HCT116 (cell line): ENCODE data around the gene ROCK2. TPM values are rescaled to one million over a fixed set of nuclear protein-coding genes. Genes with fewer than 3 reads are reported as not detected.

Experiments
- ATAC-seq: fragments of 200-7000 bp; cut with Tn5 transposase; 2 replicates; pipeline ENCODE4 v1.9.1; 2020; ENCODE audit warnings: mild to moderate bottlenecking, moderate library complexity
- BruUV-seq: library from RNA; stranded (reverse); fragments of 400-500 nt; replicated peaks from 2 replicates; lab custom pipeline; 2021; lab: Mats Ljungman, UMichigan
- CTCF ChIA-PET: fragments of 300-600 bp; sonication (Branson Sonifier 250); formaldehyde crosslinking; loops from one replicate; lab custom pipeline; 2021; ENCODE audit warnings: antibody characterized with exemption; lab: Charles Lee
- POLR2A ChIA-PET: fragments of 300-600, 350-600 bp; sonication (Branson Sonifier 250); formaldehyde crosslinking; loops from one replicate; lab custom pipeline; 2021; ENCODE audit warnings: antibody characterized with exemption; lab: Charles Lee
- RAD21 ChIA-PET, 2 experiments: fragments of 300-600 bp; sonication (Branson Sonifier 250); formaldehyde crosslinking; loops; one replicate each; lab custom pipeline; 2023; ENCODE audit warnings: low total read pairs in 2 of 2; ENCODE audit not compliant: uncharacterized antibody in 2 of 2, unreplicated experiment in 2 of 2, low non-redundant PET in 1 of 2; lab: Charles Lee
- DNase-seq: peaks from one replicate; pipeline ENCODE4 v3.0.0-alpha.2; 2010; ENCODE audit warnings: low read depth, low spot score
- H2AFZ ChIP-seq: fragments of 200-600 bp; shearing (Covaris generic), sonication (generic); 2 replicates; pipeline ENCODE4 v1.6.1; 2017; ENCODE audit warnings: low read depth, mixed run types, mixed read lengths, antibody characterized with exemption, low read length; ENCODE audit not compliant: poor library complexity, severe bottlenecking
- H3K27ac ChIP-seq: 2 replicates; pipeline ENCODE4 v1.5.1; 2012; ENCODE audit warnings: low read depth, low read length
- H3K27me3 ChIP-seq: fragments of 200-600 bp; sonication (generic); 2 replicates; pipeline ENCODE4 v1.6.1; 2016; ENCODE audit warnings: mixed run types, low read length, mixed read lengths; ENCODE audit not compliant: insufficient read depth
- H3K36me3 ChIP-seq, 2 experiments: fragments of 200-500 bp in 1 of 2; fragments of 200-600 bp in 1 of 2; sonication (Bioruptor generic) in 1 of 2; sonication (generic) in 1 of 2; 2 replicates each; pipeline versions ENCODE4 v1.5.1 to v1.6.1; 2014 to 2016; ENCODE audit warnings: low read length in 2 of 2, inconsistent platforms in 1 of 2, mixed read lengths in 1 of 2, mixed run types in 1 of 2; ENCODE audit not compliant: insufficient read depth in 2 of 2, control insufficient read depth in 1 of 2
- H3K4me1 ChIP-seq, 2 experiments: fragments of 200-600 bp in 1 of 2; sonication (generic) in 1 of 2; 2 replicates each; pipeline versions ENCODE4 v1.5.1 to v1.6.1; 2012 to 2017; ENCODE audit warnings: low read length in 2 of 2, inconsistent platforms in 1 of 2, mild to moderate bottlenecking in 1 of 2, mixed read lengths in 1 of 2, mixed run types in 1 of 2, moderate library complexity in 1 of 2; ENCODE audit not compliant: insufficient read depth in 2 of 2, control insufficient read depth in 1 of 2
- H3K4me2 ChIP-seq: fragments of 200-600 bp; sonication (generic); 2 replicates; pipeline ENCODE4 v1.6.1; 2017; ENCODE audit warnings: mixed run types, low read length, mixed read lengths
- H3K4me3 ChIP-seq, 2 experiments: fragments of 200-600 bp in 1 of 2; sonication (generic) in 1 of 2; replicated peaks in 1 of 2; 2 replicates each; pipeline ENCODE4 v1.5.1; 2011 to 2016; ENCODE audit warnings: low read length in 2 of 2, control low read depth in 1 of 2, low read depth in 1 of 2, mild to moderate bottlenecking in 1 of 2, mixed read lengths in 1 of 2, mixed run types in 1 of 2
- H3K79me2 ChIP-seq: fragments of 200-600 bp; sonication (generic); 2 replicates; pipeline ENCODE4 v1.6.1; 2017; ENCODE audit warnings: mild to moderate bottlenecking, mixed run types, low read length, moderate library complexity, mixed read lengths; ENCODE audit not compliant: insufficient read depth
- H3K9ac ChIP-seq: fragments of 200-600 bp; sonication (generic); 2 replicates; pipeline ENCODE4 v1.6.1; 2016; ENCODE audit warnings: low read length, mixed read lengths
- H3K9me2 ChIP-seq: fragments of 200-600 bp; sonication (generic), shearing (Covaris generic); 2 replicates; pipeline ENCODE4 v1.6.1; 2017; ENCODE audit warnings: mixed run types, mild to moderate bottlenecking, moderate library complexity; ENCODE audit not compliant: insufficient read depth
- H3K9me3 ChIP-seq, 2 experiments: fragments of 200-500 bp in 1 of 2; fragments of 200-600 bp in 1 of 2; sonication (Bioruptor generic) in 1 of 2; sonication (generic) in 1 of 2; 2 replicates each; pipeline ENCODE4 v1.6.1; 2014 to 2017; ENCODE audit warnings: low read length in 2 of 2, mixed read lengths in 2 of 2, inconsistent platforms in 1 of 2, low read depth in 1 of 2, mild to moderate bottlenecking in 1 of 2, mixed run types in 1 of 2, moderate library complexity in 1 of 2; ENCODE audit not compliant: control insufficient read depth in 1 of 2, insufficient read depth in 1 of 2
- H4K20me1 ChIP-seq: fragments of 200-600 bp; sonication (generic), shearing (Covaris generic); 2 replicates; pipeline ENCODE4 v1.6.1; 2017; ENCODE audit warnings: mixed run types, mild to moderate bottlenecking, moderate library complexity; ENCODE audit not compliant: insufficient read depth
- ELF1 ChIP-seq: IDR thresholded peaks from 2 replicates; pipeline ENCODE4 v1.6.1; 2012; ENCODE audit warnings: low read depth, borderline replicate concordance
- EZH2 ChIP-seq: fragments of 200-600 bp; sonication (generic); IDR thresholded peaks from 2 replicates; pipeline ENCODE4 v1.6.1; 2017; ENCODE audit warnings: antibody characterized with exemption, mixed run types
- EZH2phosphoT487 ChIP-seq: fragments of 200-600 bp; IDR thresholded peaks from 2 replicates; pipeline ENCODE4 v1.6.1; 2018; ENCODE audit warnings: antibody characterized with exemption, borderline replicate concordance
- FOSL1 ChIP-seq: IDR thresholded peaks from 2 replicates; pipeline ENCODE4 v1.6.1; 2012; ENCODE audit warnings: low read depth
- JUND ChIP-seq: IDR thresholded peaks from 2 replicates; pipeline ENCODE4 v1.6.1; 2012
- MAX ChIP-seq: IDR thresholded peaks from 2 replicates; pipeline ENCODE4 v1.6.1; 2012
- POLR2A ChIP-seq: IDR thresholded peaks from 2 replicates; pipeline ENCODE4 v1.7.0; 2011; ENCODE audit warnings: borderline replicate concordance; ENCODE audit not compliant: insufficient read depth, insufficient read length; ENCODE audit errors: extremely low read depth
- POLR2AphosphoS5 ChIP-seq: IDR thresholded peaks from 2 replicates; pipeline ENCODE4 v1.6.1; 2011; ENCODE audit warnings: mild to moderate bottlenecking, low read depth, low read length, moderate library complexity
- RAD21 ChIP-seq: IDR thresholded peaks from 2 replicates; pipeline ENCODE4 v1.6.1; 2012; ENCODE audit warnings: low read depth, mild to moderate bottlenecking
- REST ChIP-seq: IDR thresholded peaks from 2 replicates; pipeline ENCODE4 v1.6.1; 2012; ENCODE audit warnings: low read depth
- SRF ChIP-seq: IDR thresholded peaks from 2 replicates; pipeline ENCODE4 v1.6.1; 2012; ENCODE audit warnings: low read depth
- YY1 ChIP-seq: IDR thresholded peaks from 2 replicates; pipeline ENCODE4 v1.6.1; 2011; ENCODE audit warnings: low read length, low read depth, moderate library complexity, mild to moderate bottlenecking; ENCODE audit not compliant: insufficient replicate concordance; ENCODE audit errors: extremely low read depth
- ZFX ChIP-seq: fragments of 450-650 bp; IDR thresholded peaks from 2 replicates; pipeline ENCODE4 v1.6.1; 2017
- ZNF274 ChIP-seq: fragments of 200-500 bp; sonication (Bioruptor generic); IDR thresholded peaks from 2 replicates; pipeline ENCODE4 v1.6.1; 2014; ENCODE audit warnings: mild to moderate bottlenecking, low read depth, low read length, inconsistent platforms
- intact Hi-C: fragments of 100-400 bp; cut with micrococcal nuclease; formaldehyde crosslinking; loops from 2 replicates; pipeline ENCODE4 v1.10.0; 2022
- total RNA-seq: library from RNA; stranded (reverse); gene quantifications from one replicate; pipeline ENCODE4 v1.2.1, GENCODE V29; 2021; ENCODE audit not compliant: unreplicated experiment
- TF ChIP-seq, protein P1 (sequence below), 3 experiments: fragments of 200-600 bp in 1 of 3; sonication (generic) in 1 of 3; IDR thresholded peaks in 2 of 3; conservative IDR thresholded peaks in 1 of 3; 2 replicates each; pipeline ENCODE4 v1.5.1; 2012 to 2017; ENCODE audit warnings: low read depth in 2 of 3, low read length in 2 of 3, antibody characterized with exemption in 1 of 3, borderline replicate concordance in 1 of 3, control low read depth in 1 of 3, mild to moderate bottlenecking in 1 of 3, mixed read lengths in 1 of 3, mixed run types in 1 of 3, moderate library complexity in 1 of 3; ENCODE audit not compliant: insufficient read depth in 1 of 3
- TF ChIP-seq, protein P2 (sequence below): IDR thresholded peaks from 2 replicates; pipeline ENCODE4 v1.6.1; 2011; ENCODE audit warnings: mild to moderate bottlenecking, low read length, moderate library complexity; ENCODE audit not compliant: insufficient replicate concordance; ENCODE audit errors: extremely low read depth

The ROCK2 gene
- total RNA-seq, 1 experiment from 2014 or later, result 48.0 TPM

DNA sequence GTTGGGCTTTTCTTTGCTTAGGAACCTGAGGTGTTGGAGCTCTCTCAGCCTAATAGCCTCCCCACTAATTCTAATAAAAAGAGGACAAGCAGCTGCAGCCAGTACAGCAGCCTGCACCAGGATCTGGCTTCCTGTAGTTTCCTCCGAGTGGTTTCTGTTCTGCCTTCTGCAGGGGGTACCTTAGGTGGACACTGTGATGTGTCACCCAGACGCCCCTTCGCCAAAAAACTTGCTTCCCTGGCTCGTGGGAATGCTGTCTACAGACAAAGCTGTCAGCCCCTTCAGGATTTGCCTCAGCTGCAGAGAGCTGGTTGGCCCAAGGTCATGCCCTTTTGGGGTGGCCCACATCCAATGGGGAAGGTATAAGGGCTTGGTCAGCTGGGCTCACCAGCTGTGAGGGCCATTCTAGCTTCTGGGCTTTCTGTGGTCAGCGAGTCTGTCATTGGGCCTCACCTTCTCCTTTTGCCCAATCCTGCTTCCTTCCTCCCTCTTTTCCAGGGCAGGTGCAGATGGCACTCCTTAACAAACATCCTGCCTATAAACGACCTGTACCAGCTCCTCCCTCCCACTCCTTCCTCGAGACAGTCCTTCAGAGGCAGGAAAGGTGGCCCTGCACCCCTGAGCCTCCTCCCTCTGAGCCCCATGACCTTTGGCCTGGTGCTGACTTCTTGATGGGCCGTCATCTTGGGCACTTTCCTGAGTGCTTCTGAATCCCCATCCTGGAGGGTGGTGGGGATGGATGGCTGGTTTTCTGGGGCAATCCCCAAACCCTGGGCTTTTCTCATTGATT is 44.0 kb upstream of the ROCK2 start:
- Histone ChIP-seq H3K9me2 (no peaks in the 10 kb centered on the region), H3K27me3 (no peaks in the 10 kb centered on the region), H3K9ac (no peak overlapping the region), H3K4me2 (no peak overlapping the region), H3K36me3 (no peaks in the 10 kb centered on the region), H3K27ac (no peak overlapping the region), H2AFZ (no peak overlapping the region), H3K9me3 (no peaks in the 10 kb centered on the region), H3K4me1 (peaks cover 5 to 24% of the 10 kb centered on the region in 2 experiments; a peak in 3 of 4 replicates), H3K4me3 (no peak overlapping the region), H4K20me1 (no peaks in the 10 kb centered on the region)
- CTCF ChIA-PET, result no interaction called here
- ATAC-seq (no peak), DNase-seq (no peak)
- no TSS peak for BruUV-seq
- intact Hi-C loops, result no loop called here
- POLR2A ChIA-PET, result interaction anchor here (1.6 kb wide), 1 partner anchor 14 kb away, joined by 6 read pairs; no protein-coding TSS in a partner anchor
- RAD21 ChIA-PET, result no interaction called here
- TF ChIP-seq YY1 (no peak), POLR2A (no peak), MAX (no peak), REST (no peak), SRF (no peak), ZFX (no peak), JUND (no peak), FOSL1 (no peak), ZNF274 (no peak), ELF1 (no peak), EZH2 (no peak), RAD21 (no peak), EZH2phosphoT487 (no peak), POLR2AphosphoS5 (no peak)
- TF ChIP-seq, protein P1, sequence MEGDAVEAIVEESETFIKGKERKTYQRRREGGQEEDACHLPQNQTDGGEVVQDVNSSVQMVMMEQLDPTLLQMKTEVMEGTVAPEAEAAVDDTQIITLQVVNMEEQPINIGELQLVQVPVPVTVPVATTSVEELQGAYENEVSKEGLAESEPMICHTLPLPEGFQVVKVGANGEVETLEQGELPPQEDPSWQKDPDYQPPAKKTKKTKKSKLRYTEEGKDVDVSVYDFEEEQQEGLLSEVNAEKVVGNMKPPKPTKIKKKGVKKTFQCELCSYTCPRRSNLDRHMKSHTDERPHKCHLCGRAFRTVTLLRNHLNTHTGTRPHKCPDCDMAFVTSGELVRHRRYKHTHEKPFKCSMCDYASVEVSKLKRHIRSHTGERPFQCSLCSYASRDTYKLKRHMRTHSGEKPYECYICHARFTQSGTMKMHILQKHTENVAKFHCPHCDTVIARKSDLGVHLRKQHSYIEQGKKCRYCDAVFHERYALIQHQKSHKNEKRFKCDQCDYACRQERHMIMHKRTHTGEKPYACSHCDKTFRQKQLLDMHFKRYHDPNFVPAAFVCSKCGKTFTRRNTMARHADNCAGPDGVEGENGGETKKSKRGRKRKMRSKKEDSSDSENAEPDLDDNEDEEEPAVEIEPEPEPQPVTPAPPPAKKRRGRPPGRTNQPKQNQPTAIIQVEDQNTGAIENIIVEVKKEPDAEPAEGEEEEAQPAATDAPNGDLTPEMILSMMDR (IDR thresholded peaks at IDR 0.05 in 2 of 3, conservative IDR thresholded peaks at IDR 0.05 in 1 of 3; ENCODE audit: borderline replicate concordance in 1 of 3, insufficient read depth in 1 of 3, low read depth in 2 of 3, low read length in 2 of 3), result no peak
- TF ChIP-seq, protein P2, sequence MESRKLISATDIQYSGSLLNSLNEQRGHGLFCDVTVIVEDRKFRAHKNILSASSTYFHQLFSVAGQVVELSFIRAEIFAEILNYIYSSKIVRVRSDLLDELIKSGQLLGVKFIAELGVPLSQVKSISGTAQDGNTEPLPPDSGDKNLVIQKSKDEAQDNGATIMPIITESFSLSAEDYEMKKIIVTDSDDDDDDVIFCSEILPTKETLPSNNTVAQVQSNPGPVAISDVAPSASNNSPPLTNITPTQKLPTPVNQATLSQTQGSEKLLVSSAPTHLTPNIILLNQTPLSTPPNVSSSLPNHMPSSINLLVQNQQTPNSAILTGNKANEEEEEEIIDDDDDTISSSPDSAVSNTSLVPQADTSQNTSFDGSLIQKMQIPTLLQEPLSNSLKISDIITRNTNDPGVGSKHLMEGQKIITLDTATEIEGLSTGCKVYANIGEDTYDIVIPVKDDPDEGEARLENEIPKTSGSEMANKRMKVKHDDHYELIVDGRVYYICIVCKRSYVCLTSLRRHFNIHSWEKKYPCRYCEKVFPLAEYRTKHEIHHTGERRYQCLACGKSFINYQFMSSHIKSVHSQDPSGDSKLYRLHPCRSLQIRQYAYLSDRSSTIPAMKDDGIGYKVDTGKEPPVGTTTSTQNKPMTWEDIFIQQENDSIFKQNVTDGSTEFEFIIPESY, result no peak
- TF ChIP-seq, all 23 proteins: peak for 0
- H3K79me2 ChIP-seq, result no peaks in the 10 kb centered on the region
